ENCODE data around the gene MPEG1.

The MPEG1 gene

DNA sequence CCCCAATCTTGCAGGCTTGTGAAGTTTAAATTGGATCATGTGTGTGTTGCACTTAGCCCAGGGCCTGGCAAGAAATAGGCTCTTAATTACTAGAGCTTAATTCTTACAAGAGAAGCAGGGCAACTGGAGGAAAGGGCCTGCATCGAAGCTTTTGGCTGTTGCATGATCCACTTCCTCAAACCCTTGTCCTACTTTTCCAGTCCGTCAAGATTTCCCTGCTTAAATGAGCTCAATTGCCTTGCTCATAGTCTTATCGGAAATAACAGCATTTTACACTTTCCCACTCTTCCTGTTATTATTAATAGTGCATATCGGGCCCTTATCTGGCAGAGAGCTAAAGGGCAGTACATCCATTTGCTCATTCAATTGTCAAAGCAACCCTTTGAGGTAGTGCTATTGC, 22.7 kb downstream of the MPEG1 start:
- DNase-seq (no peak), ATAC-seq (no peak)

DNA sequence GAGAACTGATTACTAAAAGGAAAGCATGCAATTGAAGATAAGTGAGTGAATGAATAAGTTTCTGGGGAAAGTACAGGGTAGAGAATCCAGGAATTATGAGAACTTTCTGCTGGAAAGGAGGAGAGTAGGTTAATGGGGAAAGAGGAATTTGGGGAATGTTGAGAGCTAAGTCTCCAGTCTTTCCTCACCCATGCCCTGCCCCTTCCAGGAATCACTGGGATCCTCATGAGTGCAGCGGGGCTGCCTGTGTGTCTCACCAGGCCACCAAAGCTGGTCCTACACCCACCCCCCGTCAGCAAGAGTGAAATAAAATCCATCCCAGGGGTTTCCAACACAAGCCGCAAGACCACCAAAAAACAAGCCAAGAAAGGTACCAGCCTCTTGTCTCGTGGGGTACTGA, 23.8 kb downstream of the MPEG1 start:
- no peak for ATAC-seq
- DNase-seq, result no peak

DNA sequence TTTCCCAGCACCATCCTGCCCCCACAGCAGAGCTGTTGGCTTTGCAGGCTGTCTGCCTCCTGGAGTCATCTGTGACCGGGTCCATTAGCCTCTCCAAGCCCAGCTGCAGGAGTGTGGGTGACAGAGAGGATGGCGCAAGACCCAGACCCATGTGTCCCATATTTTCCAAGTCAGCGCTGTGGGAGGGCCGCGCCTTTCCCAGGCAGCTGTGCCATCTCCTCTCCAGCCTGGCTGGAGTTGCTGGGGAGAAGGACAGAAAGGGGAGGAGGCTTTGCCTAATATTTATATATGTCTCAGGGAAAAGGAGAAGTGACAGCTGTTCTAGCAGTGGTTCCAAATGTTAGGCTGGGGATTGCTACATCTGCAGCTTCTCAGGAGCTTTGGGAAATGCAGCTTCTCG, 25.1 kb downstream of the MPEG1 start:
- no peak for DNase-seq
- ATAC-seq, result no peak

DNA sequence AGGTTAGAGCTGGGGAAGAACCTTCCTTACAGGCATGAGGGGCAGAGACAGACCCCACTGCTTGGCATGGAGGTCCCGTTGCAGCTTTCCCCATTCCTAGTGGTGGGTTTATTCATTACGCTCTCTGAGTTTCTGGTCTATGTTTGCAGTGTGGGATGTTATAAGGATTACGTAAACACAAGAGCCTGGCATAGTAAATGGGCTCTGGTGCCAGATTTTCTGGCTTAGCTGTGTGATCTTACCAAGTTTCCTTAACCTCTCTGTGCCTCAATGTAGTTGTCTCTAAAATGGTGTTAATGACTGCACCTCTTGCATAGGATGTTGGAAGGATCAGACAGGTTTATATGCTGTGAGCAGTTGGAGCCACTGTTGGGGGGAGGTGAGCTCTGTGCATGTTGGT, 25.7 kb downstream of the MPEG1 start:
- ATAC-seq, result no peak
- DNase-seq, result no peak

DNA sequence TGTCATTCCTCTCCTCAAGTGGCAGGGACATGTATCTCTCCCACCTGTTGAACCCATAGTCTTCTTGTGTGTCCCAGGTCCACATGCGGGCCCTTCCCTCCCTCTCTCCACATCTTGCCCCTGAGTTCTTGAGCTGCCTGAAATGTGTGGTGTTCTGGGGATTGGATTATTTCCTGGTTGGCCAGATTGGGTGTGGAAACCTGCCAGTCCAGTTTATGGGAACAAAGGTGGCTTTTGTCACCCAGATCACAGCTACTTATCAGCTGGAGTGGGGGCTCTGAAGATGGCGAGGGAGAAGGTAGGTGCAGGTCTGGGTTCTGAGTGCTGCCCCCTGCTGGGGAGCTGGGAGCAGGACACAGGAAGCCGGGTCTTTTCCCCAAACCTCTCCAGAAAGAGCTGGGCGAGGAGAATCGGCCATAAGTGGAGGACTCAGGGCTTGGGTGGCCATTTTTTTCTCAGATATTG, 26.6 kb downstream of the MPEG1 start:
- ATAC-seq, result peak; percentile 70
- peak; percentile 66 for DNase-seq

DNA sequence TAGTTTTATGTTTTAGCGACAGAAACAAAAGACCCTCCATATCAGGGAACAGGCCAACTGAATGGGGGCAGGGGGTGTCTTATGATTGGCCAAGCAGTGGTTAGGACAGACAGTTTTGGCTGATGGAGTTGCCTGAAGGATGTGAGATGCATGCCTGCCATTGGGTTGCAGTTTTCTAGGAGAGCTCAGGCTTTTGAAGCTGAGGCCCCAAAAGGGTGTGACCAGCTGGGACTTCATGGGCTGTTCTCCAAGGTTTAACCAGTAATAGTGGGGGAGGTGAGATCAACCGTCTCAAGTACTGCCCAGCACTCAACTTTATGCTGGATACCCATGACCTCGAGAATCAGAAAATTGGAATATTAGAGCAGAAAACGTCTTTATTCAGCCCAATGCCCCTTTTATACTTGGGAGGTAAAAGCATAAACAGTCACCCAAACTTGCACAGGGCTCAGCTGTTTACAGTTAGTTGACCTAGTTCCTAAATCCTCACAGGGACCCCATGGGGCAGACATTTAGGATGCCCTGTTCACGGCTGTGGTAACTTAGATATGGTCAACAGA, 27.3 kb downstream of the MPEG1 start:
- no peak for DNase-seq

DNA sequence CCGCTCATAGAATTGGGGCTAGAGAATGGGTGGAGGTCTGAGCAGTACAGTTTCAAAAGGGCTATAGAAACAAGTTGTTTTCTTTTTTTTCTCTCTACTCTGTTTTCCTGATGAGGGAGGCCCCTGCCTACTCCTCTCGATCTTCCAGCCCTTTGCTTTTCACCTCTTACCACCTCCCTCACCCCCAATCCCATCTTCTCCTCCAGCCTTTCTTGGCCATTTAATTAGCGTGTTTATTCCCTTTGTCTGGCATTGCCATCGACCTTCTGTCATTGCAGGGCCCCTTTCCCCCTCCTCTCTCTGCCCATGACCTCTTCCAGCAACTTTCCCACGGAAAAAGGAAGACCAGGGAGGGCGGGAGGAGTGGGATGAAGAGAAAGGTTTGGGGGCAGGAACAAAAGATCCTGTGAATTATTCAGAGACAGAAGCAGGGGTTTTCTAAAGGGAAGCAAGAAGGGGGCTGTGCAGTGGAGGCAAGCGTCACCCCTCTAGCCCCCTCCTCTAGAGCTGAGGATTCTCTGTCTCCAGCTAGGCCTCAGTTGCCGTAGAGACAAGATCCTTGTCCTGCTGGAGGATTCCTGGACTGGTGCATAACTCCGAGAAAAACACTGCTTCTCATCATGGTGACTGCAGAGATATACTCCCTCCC, 27.9 kb downstream of the MPEG1 start:
- DNase-seq (no peak), ATAC-seq (no peak)

More for the DNA sequence above, 27.3 kb downstream of the MPEG1 start:
- ATAC-seq, result no peak

DNA sequence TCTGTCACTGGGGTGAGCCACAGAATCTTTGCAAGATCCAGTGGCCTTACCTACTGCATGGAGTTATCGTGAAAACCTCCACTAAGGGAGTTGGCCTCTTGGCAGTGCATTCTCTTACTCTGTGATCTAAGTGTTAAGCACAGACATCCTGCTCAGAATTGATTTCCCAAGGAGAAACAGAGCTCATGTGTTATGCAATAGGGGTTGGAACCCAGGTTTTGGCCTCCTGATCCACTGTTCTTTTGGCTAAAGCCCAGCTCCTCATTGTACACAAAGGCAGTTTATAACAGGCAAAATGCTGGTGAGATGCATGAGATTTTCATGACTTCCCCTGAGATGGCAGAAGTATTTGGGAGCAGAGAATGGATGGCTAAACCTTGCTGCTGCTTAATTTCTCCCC, 29.0 kb downstream of the MPEG1 start:
- DNase-seq (no peak), ATAC-seq (no peak)

DNA sequence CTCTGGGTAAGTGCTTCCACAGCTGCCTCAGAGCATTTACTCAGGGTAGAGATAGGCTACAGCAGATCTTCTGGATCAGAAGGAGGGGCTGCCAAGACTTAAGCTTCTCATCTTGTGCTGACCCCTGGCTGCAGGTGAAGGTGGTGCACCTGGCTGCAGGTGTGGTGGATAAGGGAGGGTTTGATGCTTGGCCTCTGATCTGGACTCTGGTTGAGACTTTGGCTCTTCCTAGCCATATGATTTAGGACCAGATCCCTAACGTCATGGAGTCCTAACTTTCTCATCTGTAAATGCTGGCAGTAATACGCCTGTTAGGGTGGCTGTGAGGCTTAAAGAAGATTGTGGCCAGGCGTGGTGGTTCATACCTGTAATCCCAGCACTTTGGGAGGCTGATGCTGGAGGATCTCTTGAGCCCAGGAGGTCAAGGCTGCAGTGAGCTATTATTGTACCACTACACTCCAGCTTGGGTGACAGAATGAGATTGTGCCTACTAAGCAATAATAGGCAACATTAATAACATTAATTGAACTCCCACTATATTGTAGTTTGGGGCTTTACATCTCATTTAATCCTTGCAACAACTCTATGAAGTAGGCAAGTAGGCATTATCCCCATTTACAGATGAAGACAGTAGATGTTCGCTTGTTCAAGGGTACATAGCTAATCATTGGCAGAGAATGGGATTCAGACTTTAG, 30.1 kb downstream of the MPEG1 start:
- ATAC-seq (no peak), DNase-seq (no peak)

DNA sequence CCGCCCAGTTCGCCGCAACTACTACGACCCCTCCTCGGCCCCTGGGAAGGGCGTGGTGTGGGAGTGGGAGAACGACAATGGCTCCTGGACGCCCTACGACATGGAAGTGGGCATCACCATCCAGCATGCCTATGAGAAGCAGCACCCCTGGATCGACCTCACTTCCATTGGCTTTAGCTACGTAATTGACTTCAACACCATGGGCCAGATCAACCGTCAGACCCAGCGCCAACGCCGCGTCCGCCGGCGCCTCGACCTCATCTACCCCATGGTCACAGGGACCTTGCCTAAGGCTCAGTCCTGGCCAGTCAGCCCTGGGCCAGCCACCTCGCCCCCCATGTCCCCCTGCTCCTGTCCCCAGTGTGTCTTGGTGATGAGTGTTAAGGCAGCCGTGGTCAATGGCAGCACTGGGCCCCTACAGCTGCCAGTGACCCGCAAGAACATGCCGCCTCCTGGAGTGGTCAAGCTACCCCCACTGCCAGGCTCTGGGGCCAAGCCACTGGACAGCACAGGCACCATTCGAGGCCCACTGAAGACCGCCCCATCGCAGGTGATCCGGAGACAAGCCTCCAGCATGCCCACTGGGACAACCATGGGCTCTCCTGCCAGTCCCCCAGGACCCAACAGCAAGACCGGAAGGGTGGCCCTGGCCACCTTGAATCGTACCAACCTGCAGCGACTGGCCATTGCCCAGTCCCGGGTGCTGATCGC, 30.8 kb downstream of the MPEG1 start:
- DNase-seq (no peak), ATAC-seq (no peak)

DNA sequence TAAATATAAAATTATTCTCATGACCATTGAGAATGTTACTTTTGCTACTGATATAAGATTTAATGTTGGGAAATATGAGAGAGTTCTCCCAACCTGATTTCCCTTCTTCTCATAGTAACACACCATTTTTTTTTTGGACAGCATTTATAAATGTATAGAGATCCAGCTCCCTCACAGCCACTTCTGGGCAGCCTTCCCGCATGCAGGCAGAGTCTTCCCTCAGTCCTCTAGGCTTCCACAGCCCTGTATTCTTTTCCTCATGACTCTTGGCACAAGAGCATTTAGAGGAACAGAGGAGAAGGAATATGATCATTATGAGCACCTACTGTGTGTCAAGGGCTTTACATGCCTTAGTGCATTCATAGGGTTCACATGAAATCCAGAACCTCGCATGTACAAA, 31.8 kb downstream of the MPEG1 start:
- no peak for DNase-seq

DNA sequence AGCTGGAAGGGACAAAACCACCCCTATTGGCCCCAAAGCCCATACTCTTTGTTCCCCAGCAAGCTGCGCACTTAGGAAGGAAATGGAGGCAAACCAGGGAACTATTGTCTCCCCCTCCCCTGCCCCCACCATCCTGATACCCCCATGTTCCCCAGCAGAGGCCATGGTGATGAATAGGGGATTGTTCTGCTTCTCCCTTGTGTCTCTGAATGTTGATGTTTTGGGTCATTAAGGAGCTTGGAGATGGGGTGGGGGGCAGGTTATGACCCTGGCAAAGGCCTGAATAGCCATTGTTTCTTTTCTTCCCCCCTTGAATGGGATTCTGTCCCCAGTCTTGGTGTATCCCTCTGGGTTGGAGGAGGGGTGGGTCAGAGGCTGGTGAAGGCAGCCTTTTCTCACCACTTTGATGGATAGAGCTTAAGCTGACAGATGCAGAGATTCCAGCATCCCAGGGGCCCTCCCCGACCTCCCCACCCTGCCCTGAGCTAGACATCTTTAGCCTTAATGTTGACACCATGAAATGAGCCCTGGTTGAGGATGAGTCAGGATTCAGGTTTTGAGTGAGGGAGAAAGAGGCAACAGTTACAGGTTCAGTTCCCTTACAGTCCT, 32.5 kb downstream of the MPEG1 start:
- no peak for ATAC-seq
- DNase-seq, result no peak

More for the DNA sequence above, 31.8 kb downstream of the MPEG1 start:
- no peak for ATAC-seq

DNA sequence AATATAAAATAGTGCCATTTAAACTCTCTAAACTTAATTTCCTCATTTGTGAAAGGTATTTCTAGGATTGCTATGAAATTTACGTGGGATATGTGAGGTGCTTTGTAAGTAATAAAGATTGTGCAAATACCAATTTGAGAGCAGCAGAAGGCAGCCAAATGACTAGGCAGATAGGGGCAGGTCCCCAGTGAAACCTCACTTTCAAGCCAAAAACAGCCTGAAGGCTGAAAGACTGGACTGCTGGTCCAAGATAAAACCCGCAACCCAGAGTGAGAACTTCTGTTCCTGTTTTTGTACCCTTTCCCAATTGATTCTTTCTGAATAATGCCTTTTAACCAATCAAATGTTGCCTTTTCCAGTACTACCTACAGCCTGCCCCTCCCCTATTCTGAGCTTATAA, 33.6 kb downstream of the MPEG1 start:
- ATAC-seq (no peak), DNase-seq (no peak)

DNA sequence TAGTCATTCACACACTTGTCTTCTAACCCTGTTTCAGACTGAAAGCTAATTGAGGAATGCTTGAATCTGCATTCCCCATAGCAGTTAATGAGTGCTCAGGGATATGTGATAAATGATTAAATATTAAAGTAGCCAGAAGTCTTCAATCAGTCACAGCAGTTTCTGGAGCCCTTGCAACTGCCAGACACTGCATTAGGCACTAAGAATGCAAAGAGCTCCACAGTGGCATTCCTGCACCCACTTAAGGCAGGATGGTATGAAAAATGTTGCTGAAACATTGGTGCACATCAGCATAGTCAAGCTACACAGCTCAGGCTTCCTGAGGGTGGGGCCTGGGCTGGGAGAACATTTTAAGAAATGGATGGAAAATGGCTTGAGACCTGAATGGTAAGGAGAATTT, 34.3 kb downstream of the MPEG1 start:
- ATAC-seq, result no peak
- DNase-seq, result no peak

DNA sequence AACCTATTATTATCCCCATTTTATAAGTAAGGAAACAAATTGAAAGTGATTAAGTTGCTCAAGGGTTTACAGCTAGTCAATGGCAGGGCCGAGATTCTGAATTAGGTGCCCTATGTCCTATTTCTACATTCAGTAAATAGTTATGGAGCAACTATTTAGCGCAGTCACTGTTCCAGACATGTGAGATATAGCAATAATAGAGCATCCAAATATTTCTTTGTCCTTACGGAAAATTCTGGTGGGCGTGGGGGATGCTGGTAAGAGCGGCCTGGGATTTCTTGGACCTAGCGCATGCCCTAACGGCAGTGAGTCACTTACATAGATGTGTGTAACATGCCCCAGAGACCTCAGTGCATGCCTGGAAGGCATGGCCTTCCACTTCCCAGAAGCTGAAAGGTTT, 36.4 kb downstream of the MPEG1 start:
- no peak for ATAC-seq
- DNase-seq, result no peak

DNA sequence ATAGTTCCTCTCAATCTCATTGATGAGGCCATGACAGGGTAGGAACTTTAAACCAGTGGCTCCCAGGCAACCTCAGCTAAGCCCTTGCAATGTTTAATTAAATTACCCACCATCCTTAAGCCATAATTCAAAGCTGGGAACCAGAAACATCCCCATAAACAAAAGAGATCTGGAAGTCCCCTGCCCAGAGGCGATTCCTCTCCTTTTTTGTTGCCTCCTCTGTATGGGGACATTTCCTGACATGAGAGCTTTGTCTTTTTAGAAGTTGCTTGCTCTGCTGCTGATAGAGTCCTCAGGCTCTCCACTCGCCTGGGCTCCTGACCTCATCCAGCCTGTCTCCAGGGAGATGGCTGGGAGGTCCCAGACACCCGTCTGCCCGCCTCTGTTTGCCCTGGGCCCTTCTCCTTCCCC, 37.6 kb downstream of the MPEG1 start:
- DNase-seq (no peak), ATAC-seq (no peak)

DNA sequence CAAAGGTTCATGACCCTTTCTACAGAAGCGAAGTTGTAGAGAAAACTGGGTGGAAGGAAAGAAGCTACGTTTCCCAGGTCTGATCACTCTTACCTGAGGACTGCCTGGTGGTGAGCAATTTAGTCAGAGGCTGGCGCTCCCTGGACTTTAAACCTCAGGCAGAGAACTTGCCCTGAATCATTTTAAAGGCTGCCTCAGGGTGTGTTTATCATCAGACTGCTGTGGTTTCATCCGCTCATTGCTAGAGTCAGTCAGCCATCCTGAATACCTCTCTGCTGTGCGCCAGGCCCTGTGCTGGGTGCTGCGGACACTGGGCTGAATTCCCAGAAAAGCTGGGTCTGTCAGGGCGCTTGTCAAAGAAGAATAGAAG, 38.1 kb downstream of the MPEG1 start:
- ATAC-seq, result no peak
- no peak for DNase-seq

DNA sequence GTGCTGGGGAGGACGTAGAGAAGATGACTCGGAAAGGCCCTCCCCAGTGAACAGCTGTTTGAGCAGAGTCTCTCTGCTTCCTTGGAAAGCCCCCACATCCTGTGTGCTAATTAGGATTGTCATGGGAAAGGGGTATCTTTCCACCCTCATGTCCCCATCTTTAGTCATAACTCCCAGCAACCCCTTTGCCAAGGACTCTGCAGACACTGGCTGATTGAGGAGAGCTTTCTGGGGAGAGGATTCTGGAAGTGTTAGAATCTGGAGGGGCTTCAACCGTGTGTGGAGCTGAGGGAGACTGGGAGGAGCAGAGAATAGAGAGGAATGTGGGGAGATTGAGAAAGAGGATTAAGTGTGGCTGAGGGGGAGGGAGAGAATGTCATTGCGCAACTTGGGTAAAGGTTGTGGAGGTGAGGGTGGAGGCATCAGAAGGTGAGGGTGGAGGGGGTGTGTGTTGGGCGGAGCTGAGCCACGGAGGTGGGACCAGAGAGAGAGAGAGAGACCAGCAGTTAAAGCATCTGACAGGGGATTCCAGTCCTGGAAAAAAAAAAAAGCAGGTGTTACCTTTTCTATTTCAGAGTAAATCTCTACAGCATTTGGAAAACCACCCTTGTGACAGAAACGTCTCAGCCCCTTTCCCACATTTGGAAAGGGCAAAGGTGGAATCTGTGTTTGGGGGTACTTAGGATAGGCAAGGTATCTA, 38.6 kb downstream of the MPEG1 start:
- no peak for DNase-seq
- no peak for ATAC-seq

DNA sequence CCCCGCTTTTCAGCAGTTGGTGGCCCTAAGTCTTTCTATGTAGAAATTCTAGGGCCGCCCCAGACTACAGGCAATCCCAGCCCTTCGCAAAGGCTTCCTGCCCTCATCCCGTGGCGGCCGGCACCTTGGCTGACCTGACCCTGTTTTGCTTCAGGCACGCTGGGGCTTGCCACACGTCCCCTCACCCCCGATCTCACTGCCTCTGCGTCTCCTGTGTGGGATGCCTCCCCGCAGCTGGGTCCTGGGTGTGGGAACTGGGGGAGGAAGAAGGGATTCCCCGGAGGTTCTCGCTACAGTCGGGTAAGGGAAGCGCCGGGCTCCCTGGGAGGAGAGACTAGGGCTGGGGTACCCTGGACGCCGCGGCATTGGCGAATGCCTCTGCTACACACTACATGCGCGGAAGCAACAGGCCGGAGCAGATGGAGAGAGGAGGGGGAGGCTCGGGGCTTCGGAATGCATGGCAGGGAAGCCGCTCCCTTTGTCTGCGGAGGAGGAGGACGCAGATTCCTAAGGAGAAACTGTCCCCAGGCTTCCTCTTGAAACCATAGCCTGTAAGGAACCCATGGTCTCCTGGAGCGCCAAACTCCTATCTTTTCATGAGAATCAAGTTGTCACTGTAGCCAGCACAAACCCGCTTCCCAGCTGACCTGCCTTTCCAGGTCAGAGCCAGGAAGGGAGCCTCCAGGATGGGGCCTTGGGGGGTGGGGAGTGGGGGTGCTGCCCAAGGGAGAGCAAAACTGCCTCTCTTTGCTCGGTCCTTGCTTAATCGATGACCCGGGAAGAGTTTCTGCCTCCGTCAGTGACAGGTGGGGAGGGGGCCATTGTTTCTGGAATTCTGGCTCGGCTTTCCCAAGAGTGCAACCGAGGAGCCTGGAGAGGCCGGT, 39.4 kb downstream of the MPEG1 start:
- ATAC-seq (no peak), DNase-seq (no peak)

DNA sequence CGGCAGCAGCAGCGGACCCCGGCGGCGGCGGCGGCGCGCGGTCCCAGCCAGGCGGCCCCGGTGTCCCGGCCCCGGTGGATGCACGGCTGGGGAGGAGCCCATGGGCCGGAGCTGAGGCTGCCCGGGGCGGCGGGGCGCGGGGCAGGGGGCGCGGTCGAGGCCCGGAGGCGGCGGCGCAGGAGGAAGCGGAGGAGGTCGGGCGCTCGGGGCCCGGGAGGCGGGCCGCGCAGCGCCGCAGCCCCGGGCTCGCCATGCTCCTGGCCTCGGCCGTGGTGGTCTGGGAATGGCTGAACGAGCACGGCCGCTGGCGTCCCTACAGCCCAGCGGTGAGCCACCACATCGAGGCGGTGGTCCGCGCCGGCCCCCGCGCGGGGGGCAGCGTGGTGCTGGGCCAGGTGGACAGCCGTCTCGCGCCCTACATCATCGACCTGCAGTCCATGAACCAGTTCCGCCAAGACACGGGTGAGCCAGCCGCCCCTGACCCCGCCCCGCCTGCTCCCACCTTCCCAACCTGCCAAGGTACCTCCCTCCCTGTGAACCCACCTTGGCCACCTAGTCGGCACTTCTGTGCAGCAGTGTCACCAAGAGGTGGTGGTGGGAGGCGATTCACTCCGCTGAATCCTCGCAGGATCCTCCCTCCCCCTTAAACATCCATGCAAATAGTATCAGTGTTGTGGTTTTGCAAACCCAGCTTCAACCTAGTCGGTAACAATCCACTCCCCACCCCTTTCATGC, 40.2 kb downstream of the MPEG1 start:
- ATAC-seq, result peak; percentile 15
- DNase-seq, result peak; percentile 26
